Nephron (organoid): ENCODE measurements around the gene MFAP2.

ENCODE experiments used
- H3K27ac Mint-ChIP-seq, 3 experiments: 2 replicates each; pipeline ENCODE4 v1.8.0; 2020; ENCODE audit warnings: mixed read lengths in 3 of 3, mild to moderate bottlenecking in 2 of 3, moderate library complexity in 1 of 3
- H3K27me3 Mint-ChIP-seq: 2 replicates; pipeline ENCODE4 v1.8.0; 2021; ENCODE audit warnings: low read depth, mild to moderate bottlenecking, moderate library complexity, mixed read lengths
- H3K36me3 Mint-ChIP-seq: 2 replicates; pipeline ENCODE4 v1.8.0; 2020; ENCODE audit warnings: low read depth, mixed read lengths
- H3K4me1 Mint-ChIP-seq: 2 replicates; pipeline ENCODE4 v1.8.0; 2020; ENCODE audit warnings: mixed read lengths
- H3K4me3 Mint-ChIP-seq, 3 experiments: 2 replicates each; pipeline ENCODE4 v1.8.0; 2020; ENCODE audit warnings: mild to moderate bottlenecking in 3 of 3, mixed read lengths in 3 of 3, moderate library complexity in 2 of 3
- H3K9me3 Mint-ChIP-seq: 2 replicates; pipeline ENCODE4 v1.8.0; 2020; ENCODE audit warnings: mixed read lengths
- TF ChIP-seq, protein P1 (sequence below), 3 experiments: fragments of 200-600 bp; sonication (generic); IDR thresholded peaks; one replicate each; pipeline ENCODE4 v1.5.0; 2021; ENCODE audit warnings: antibody characterized with exemption in 3 of 3; ENCODE audit not compliant: unreplicated experiment in 3 of 3

The MFAP2 gene

GRCh38 chr1:16975211-16975610 lies 5.2 kb downstream of the MFAP2 start:
- peak overlapping the region; percentile 50 to 80 (median 52) for H3K27ac Mint-ChIP-seq
- H3K4me3 Mint-ChIP-seq: no peak overlapping the region
- no peaks in the 10 kb centered on the region for H3K9me3 Mint-ChIP-seq
- H3K27me3 Mint-ChIP-seq: no peaks in the 10 kb centered on the region
- H3K36me3 Mint-ChIP-seq: peaks cover 25% of the 10 kb centered on the region
- TF ChIP-seq, protein P1, sequence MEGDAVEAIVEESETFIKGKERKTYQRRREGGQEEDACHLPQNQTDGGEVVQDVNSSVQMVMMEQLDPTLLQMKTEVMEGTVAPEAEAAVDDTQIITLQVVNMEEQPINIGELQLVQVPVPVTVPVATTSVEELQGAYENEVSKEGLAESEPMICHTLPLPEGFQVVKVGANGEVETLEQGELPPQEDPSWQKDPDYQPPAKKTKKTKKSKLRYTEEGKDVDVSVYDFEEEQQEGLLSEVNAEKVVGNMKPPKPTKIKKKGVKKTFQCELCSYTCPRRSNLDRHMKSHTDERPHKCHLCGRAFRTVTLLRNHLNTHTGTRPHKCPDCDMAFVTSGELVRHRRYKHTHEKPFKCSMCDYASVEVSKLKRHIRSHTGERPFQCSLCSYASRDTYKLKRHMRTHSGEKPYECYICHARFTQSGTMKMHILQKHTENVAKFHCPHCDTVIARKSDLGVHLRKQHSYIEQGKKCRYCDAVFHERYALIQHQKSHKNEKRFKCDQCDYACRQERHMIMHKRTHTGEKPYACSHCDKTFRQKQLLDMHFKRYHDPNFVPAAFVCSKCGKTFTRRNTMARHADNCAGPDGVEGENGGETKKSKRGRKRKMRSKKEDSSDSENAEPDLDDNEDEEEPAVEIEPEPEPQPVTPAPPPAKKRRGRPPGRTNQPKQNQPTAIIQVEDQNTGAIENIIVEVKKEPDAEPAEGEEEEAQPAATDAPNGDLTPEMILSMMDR (IDR thresholded peaks at IDR 0.05; ENCODE audit: unreplicated experiment in 3 of 3): no peak
- H3K4me1 Mint-ChIP-seq: peaks cover 40% of the 10 kb centered on the region

DNA sequence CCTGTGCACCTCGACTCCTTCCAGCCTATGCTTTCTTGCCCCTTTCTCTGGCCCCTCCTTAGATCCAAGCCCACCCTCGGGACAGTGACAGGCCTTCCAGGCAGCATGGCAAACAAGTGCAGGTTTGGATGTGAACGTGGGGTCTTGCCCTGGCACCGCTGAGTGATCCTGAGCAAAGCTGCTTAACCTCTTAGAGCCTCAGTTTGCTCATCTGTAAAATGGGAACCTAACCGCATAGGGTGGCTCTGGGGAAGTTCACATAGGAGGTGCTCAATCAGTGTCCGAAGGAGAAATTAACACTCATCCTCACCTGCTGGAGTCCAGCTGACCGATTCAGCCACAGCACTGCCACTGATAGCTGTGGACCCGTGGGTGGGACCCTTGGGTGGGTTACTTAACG lies 7.2 kb downstream of the MFAP2 start:
- Mint-ChIP-seq H3K27me3 (no peaks in the 10 kb centered on the region), H3K27ac (peak overlapping the region in 2 of 3 experiments; percentile 57 to 72), H3K4me3 (no peak overlapping the region), H3K9me3 (no peaks in the 10 kb centered on the region), H3K4me1 (peaks cover 48% of the 10 kb centered on the region), H3K36me3 (peaks cover 25% of the 10 kb centered on the region)
- TF ChIP-seq, protein P1 (IDR thresholded peaks at IDR 0.05; ENCODE audit: unreplicated experiment in 3 of 3): no peak

GRCh38 chr1:16972189-16972895 lies 8.1 kb downstream of the MFAP2 start:
- Mint-ChIP-seq H3K27me3 (no peaks in the 10 kb centered on the region), H3K4me3 (no peak overlapping the region), H3K27ac (peak overlapping the region; percentile 57 to 77 (median 72)), H3K9me3 (no peaks in the 10 kb centered on the region), H3K36me3 (peaks cover 21% of the 10 kb centered on the region), H3K4me1 (peaks cover 41% of the 10 kb centered on the region)
- TF ChIP-seq, protein P1 (IDR thresholded peaks at IDR 0.05; ENCODE audit: unreplicated experiment in 3 of 3): no peak

- Mint-ChIP-seq H3K36me3 (peaks cover 28% of the 10 kb centered on the region), H3K9me3 (no peaks in the 10 kb centered on the region), H3K4me1 (peaks cover 42% of the 10 kb centered on the region), H3K27ac (peak overlapping the region; percentile 49 to 77 (median 72)), H3K4me3 (no peak overlapping the region), H3K27me3 (no peaks in the 10 kb centered on the region)
- TF ChIP-seq, protein P1 (IDR thresholded peaks at IDR 0.05; ENCODE audit: unreplicated experiment in 3 of 3): no peak
These were observed 8.9 kb downstream of the MFAP2 start for GRCh38 chr1:16971341-16972188.

DNA sequence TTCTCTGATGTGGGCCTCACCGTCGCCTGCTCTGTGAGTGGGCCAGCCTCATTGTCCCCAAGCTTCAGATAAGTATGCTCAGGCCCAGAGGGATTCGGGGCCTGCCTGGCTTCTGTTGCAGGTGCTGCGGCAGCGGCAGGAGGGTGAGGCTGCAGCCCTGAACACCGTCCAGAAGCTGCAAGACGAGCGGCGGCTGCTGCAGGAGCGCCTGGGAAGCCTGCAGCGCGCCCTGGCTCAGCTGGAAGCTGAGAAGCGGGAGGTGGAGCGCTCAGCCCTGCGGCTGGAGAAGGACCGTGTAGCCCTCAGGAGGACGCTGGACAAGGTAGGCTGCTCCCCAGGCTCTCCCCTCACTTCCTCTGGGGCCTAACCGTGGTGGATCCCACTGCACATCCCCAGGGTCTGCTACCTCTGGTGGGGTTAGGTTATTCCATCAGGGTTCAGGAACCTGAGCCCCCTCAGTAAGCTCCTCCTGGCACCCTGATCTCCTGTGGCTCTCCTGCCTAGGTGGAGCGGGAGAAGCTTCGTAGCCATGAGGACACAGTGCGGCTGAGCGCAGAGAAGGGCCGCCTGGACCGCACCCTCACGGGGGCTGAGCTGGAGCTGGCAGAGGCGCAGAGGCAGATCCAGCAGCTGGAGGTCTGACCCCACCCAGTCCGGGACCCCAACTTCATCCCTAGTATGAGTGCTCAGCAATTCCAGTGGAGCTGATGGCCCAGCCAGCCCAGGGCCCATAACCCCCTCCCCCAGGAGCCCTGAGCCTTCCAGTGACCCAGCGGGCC lies 10.1 kb downstream of the MFAP2 start:
- Mint-ChIP-seq H3K4me3 (no peak overlapping the region), H3K9me3 (no peaks in the 10 kb centered on the region), H3K27me3 (no peaks in the 10 kb centered on the region), H3K27ac (peak overlapping the region; percentile 49 to 85 (median 78)), H3K4me1 (peaks cover 42% of the 10 kb centered on the region), H3K36me3 (peaks cover 25% of the 10 kb centered on the region)
- TF ChIP-seq, protein P1 (IDR thresholded peaks at IDR 0.05; ENCODE audit: unreplicated experiment in 3 of 3): no peak
